H1 (cell line): ENCODE results near the gene PAX8. TPM values are rescaled to one million over a fixed set of nuclear protein-coding genes. Genes with fewer than 3 reads are reported as not detected.

ENCODE experiments used
- CTCF ChIA-PET: fragments of 300-600 bp; sonication (Branson Sonifier 250); formaldehyde crosslinking; loops from one replicate; lab custom pipeline; 2021; ENCODE audit not compliant: partially characterized antibody; lab: Charles Lee
- POLR2A ChIA-PET: fragments of 300-600 bp; sonication (Branson Sonifier 250); formaldehyde crosslinking; loops from one replicate; lab custom pipeline; 2021; ENCODE audit warnings: inconsistent platforms; ENCODE audit not compliant: partially characterized antibody; lab: Charles Lee
- DNase-seq, 2 experiments: peaks; one replicate each; pipeline versions ENCODE4 v3.0.0 to v3.0.0-alpha.2; 2010 to 2022; ENCODE audit warnings: low spot score in 2 of 2, low read depth in 1 of 2, mixed read lengths in 1 of 2
- FAIRE-seq: peaks from 2 replicates; lab custom pipeline; 2011; peaks lifted over from hg19 to GRCh38; lab: Jason Lieb, UNC
- H2AFZ ChIP-seq: 2 replicates; pipeline ENCODE4 v1.8.1; 2012; ENCODE audit warnings: low read length, inconsistent platforms
- H2AK5ac ChIP-seq: 2 replicates; pipeline ENCODE4 v1.6.1; 2013; ENCODE audit warnings: low read depth, low read length
- H2BK120ac ChIP-seq: replicated peaks from 2 replicates; pipeline ENCODE3; 2013; ENCODE audit warnings: low read depth, low read length, inconsistent platforms
- H2BK12ac ChIP-seq: 2 replicates; pipeline ENCODE4 v1.6.1; 2013; ENCODE audit warnings: low read depth, low read length
- H2BK15ac ChIP-seq: 2 replicates; pipeline ENCODE4 v1.6.1; 2013; ENCODE audit warnings: low read length
- H2BK20ac ChIP-seq: 2 replicates; pipeline ENCODE4 v1.6.1; 2013; ENCODE audit warnings: low read length
- H2BK5ac ChIP-seq: 2 replicates; pipeline ENCODE4 v1.6.1; 2013; ENCODE audit warnings: low read depth, low read length
- H3K14ac ChIP-seq: 2 replicates; pipeline ENCODE4 v1.6.1; 2013; ENCODE audit warnings: inconsistent platforms; ENCODE audit not compliant: insufficient read length
- H3K18ac ChIP-seq: 2 replicates; pipeline ENCODE4 v1.6.1; 2013; ENCODE audit warnings: low read length; ENCODE audit errors: extremely low read depth
- H3K23ac ChIP-seq: 2 replicates; pipeline ENCODE4 v1.6.1; 2013; ENCODE audit warnings: inconsistent platforms; ENCODE audit not compliant: insufficient read length
- H3K23me2 ChIP-seq: 2 replicates; pipeline ENCODE4 v1.6.1; 2013; ENCODE audit warnings: low read depth, low read length
- H3K27ac ChIP-seq: 2 replicates; pipeline ENCODE4 v1.6.1; 2011; ENCODE audit warnings: low read depth, low read length, inconsistent platforms
- H3K27me3 ChIP-seq, 4 experiments: replicated peaks in 1 of 4; 1 replicate in 1 of 4; 2 replicates in 3 of 4; pipeline versions ENCODE4 v1.6.1 to v1.8.1; 2011 to 2013; ENCODE audit warnings: low read length in 3 of 4, mild to moderate bottlenecking in 3 of 4, inconsistent platforms in 2 of 4, mixed read lengths in 2 of 4, moderate library complexity in 1 of 4; ENCODE audit not compliant: control insufficient read depth in 3 of 4, insufficient read depth in 3 of 4; ENCODE audit errors: extremely low read depth in 1 of 4
- H3K36me3 ChIP-seq, 4 experiments: 2 replicates each; pipeline versions ENCODE4 v1.6.1 to v1.8.1; 2011 to 2013; ENCODE audit warnings: mild to moderate bottlenecking in 4 of 4, low read length in 3 of 4, moderate library complexity in 2 of 4, control low read depth in 1 of 4, inconsistent platforms in 1 of 4; ENCODE audit not compliant: insufficient read depth in 4 of 4, control insufficient read depth in 2 of 4
- H3K4ac ChIP-seq: replicated peaks from 2 replicates; pipeline ENCODE3; 2013; ENCODE audit warnings: low read length, low read depth, mixed read lengths, inconsistent platforms; ENCODE audit not compliant: insufficient read length
- H3K4me1 ChIP-seq, 4 experiments: replicated peaks in 1 of 4; 1 replicate in 1 of 4; 2 replicates in 3 of 4; pipeline versions ENCODE4 v1.6.1 to v1.8.1; 2011 to 2013; ENCODE audit warnings: low read length in 3 of 4, inconsistent platforms in 2 of 4, mixed read lengths in 1 of 4; ENCODE audit not compliant: insufficient read depth in 4 of 4, control insufficient read depth in 3 of 4
- H3K4me2 ChIP-seq, 2 experiments: 2 replicates each; pipeline versions ENCODE4 v1.6.1 to v1.8.1; 2011 to 2013; ENCODE audit warnings: low read depth in 2 of 2, low read length in 2 of 2, control low read depth in 1 of 2, inconsistent platforms in 1 of 2, mild to moderate bottlenecking in 1 of 2; ENCODE audit not compliant: insufficient read depth in 1 of 2
- H3K4me3 ChIP-seq, 4 experiments: fragments of 200-600, 300-600 bp in 1 of 4; sonication (generic), shearing (Covaris generic), sonication (Bioruptor Twin) in 1 of 4; 2 replicates each; pipeline versions ENCODE4 v1.5.1 to v1.8.1; 2011 to 2016; ENCODE audit warnings: low read length in 4 of 4, low read depth in 3 of 4, control low read depth in 2 of 4, inconsistent platforms in 2 of 4, mild to moderate bottlenecking in 2 of 4, mixed read lengths in 1 of 4, moderate library complexity in 1 of 4; ENCODE audit not compliant: insufficient read depth in 2 of 4; ENCODE audit errors: extremely low read depth in 1 of 4
- H3K56ac ChIP-seq: replicated peaks from 2 replicates; pipeline ENCODE3; 2013; ENCODE audit warnings: low read depth, mild to moderate bottlenecking, mixed read lengths, low read length, inconsistent platforms; ENCODE audit not compliant: insufficient read length
- H3K79me1 ChIP-seq: 2 replicates; pipeline ENCODE4 v1.6.1; 2013; ENCODE audit warnings: low read depth, low read length, control low read depth
- H3K79me2 ChIP-seq, 2 experiments: 2 replicates each; pipeline versions ENCODE4 v1.6.1 to v1.8.1; 2012 to 2013; ENCODE audit warnings: low read length in 2 of 2, mild to moderate bottlenecking in 2 of 2, inconsistent platforms in 1 of 2; ENCODE audit not compliant: insufficient read depth in 2 of 2, control insufficient read depth in 1 of 2
- H3K9ac ChIP-seq, 4 experiments: replicated peaks in 1 of 4; 1 replicate in 1 of 4; 2 replicates in 3 of 4; pipeline versions ENCODE4 v1.6.1 to v1.8.1; 2011 to 2013; ENCODE audit warnings: low read depth in 3 of 4, low read length in 3 of 4, control low read depth in 2 of 4, mild to moderate bottlenecking in 2 of 4, moderate library complexity in 2 of 4, inconsistent platforms in 1 of 4; ENCODE audit errors: extremely low read depth in 1 of 4
- H3K9me3 ChIP-seq, 2 experiments: 2 replicates each; pipeline versions ENCODE4 v1.6.1 to v1.8.1; 2012 to 2013; ENCODE audit warnings: mild to moderate bottlenecking in 2 of 2, moderate library complexity in 2 of 2, control low read depth in 1 of 2, inconsistent platforms in 1 of 2, low read depth in 1 of 2, low read length in 1 of 2, mixed read lengths in 1 of 2; ENCODE audit not compliant: insufficient read depth in 2 of 2
- H4K20me1 ChIP-seq, 2 experiments: replicated peaks in 1 of 2; 2 replicates each; pipeline versions ENCODE3 to v1.8.1; 2011 to 2013; ENCODE audit warnings: inconsistent platforms in 2 of 2, low read length in 2 of 2, mild to moderate bottlenecking in 1 of 2; ENCODE audit not compliant: insufficient read depth in 2 of 2, control insufficient read depth in 1 of 2
- H4K5ac ChIP-seq: 2 replicates; pipeline ENCODE4 v1.6.1; 2013; ENCODE audit warnings: low read length, low read depth, mixed read lengths, inconsistent platforms; ENCODE audit not compliant: insufficient read length
- H4K8ac ChIP-seq: 2 replicates; pipeline ENCODE4 v1.8.0; 2013; ENCODE audit warnings: mild to moderate bottlenecking, moderate library complexity, low read length, inconsistent platforms; ENCODE audit not compliant: insufficient read depth; ENCODE audit errors: extremely low read depth
- H4K91ac ChIP-seq: replicated peaks from 2 replicates; pipeline ENCODE3; 2013; ENCODE audit warnings: low read length, mixed read lengths, inconsistent platforms; ENCODE audit not compliant: insufficient read length
- CBX5 ChIP-seq: fragments of 300-800, 300-1000 bp; sonication (generic); IDR thresholded peaks from 2 replicates; pipeline ENCODE4 v1.7.1; 2016; ENCODE audit warnings: antibody characterized with exemption, low read length, low read depth
- CBX8 ChIP-seq: fragments of 300-800, 300-1000 bp; sonication (generic); IDR thresholded peaks from 2 replicates; pipeline ENCODE4 v1.7.1; 2016; ENCODE audit warnings: low read depth, low read length, borderline replicate concordance
- EZH2 ChIP-seq: fragments of 200-600 bp; sonication (generic); IDR thresholded peaks from 2 replicates; pipeline ENCODE4 v1.7.1; 2012; ENCODE audit warnings: low read depth, mild to moderate bottlenecking, moderate library complexity, low read length, inconsistent platforms; ENCODE audit not compliant: severe bottlenecking
- KDM1A ChIP-seq: fragments of 200-600, 300-600 bp; sonication (generic); IDR thresholded peaks from 2 replicates; pipeline ENCODE4 v1.7.1; 2016; ENCODE audit warnings: mild to moderate bottlenecking, low read length, borderline replicate concordance
- KDM4A ChIP-seq: IDR thresholded peaks from one replicate; pipeline ENCODE4 v1.7.1; 2012; ENCODE audit warnings: low read depth, mild to moderate bottlenecking, moderate library complexity, low read length, inconsistent platforms; ENCODE audit not compliant: severe bottlenecking
- RNF2 ChIP-seq: fragments of 200-900, 300-1000 bp; sonication (generic); IDR thresholded peaks from 2 replicates; pipeline ENCODE4 v1.7.1; 2016; ENCODE audit warnings: borderline replicate concordance, low read depth, mild to moderate bottlenecking, antibody characterized with exemption, low read length; ENCODE audit not compliant: poor library complexity, severe bottlenecking; ENCODE audit errors: missing control alignments
- SUZ12 ChIP-seq: fragments of 200-600 bp; sonication (generic); IDR thresholded peaks from 2 replicates; pipeline ENCODE4 v1.6.1; 2012; ENCODE audit warnings: mild to moderate bottlenecking, inconsistent platforms, low read length, moderate library complexity, mixed read lengths
- TCF12 ChIP-seq: IDR thresholded peaks from 2 replicates; pipeline ENCODE4 v1.6.1; 2011; ENCODE audit warnings: low read depth, mild to moderate bottlenecking, low read length
- WGBS, 2 experiments: shearing (Covaris generic) in 1 of 2; methylation state at CpG; one replicate each; pipeline versions ENCODE4 v1.1.6 to v1.1.7; 2013 to 2015; ENCODE audit warnings: low lambda C conversion rate in 2 of 2, mixed read lengths in 2 of 2, inconsistent platforms in 1 of 2, low coverage in 1 of 2, missing lambda C conversion rate in 1 of 2; ENCODE audit not compliant: insufficient replicate concordance in 2 of 2, insufficient coverage in 1 of 2, insufficient read length in 1 of 2; ENCODE audit errors: extremely low coverage in 1 of 2, missing lambda C conversion rate in 1 of 2; 5-methylcytosine and 5-hydroxymethylcytosine counted together
- polyA plus RNA-seq, 7 experiments: library from polyadenylated mRNA; depleted of rRNA in 3 of 7; stranded (reverse) in 5 of 7; unstranded in 2 of 7; fragments of >200 nt in 5 of 7; fragments of 200-250 nt in 2 of 7; gene quantifications; 1 replicate in 5 of 7; 2 replicates in 1 of 7; 4 replicates in 1 of 7; pipeline versions ENCODE4 v1.2.1 to v1.2.3, GENCODE V29; 2011 to 2013; ENCODE audit warnings: missing spikeins in 2 of 7, mixed read lengths in 2 of 7
- total RNA-seq: library from RNA; stranded (reverse); fragmentation: NEBNext Ultra II Directional; extraction: Animal tissue kit (Norgen Biotek cat#: 25700); gene quantifications from 2 replicates; pipeline ENCODE4 v1.2.1, GENCODE V29; 2021
- TF ChIP-seq, protein P1 (sequence below): IDR thresholded peaks from 2 replicates; pipeline ENCODE4 v1.6.1; 2012; ENCODE audit warnings: inconsistent platforms

Gene PAX8
- total and polyA plus RNA-seq, 2 of the 8 experiments (the other 6 are each of a cell fraction or from before 2014, with no cell fraction given) = 0.02 TPM; not detected in 1

DNA sequence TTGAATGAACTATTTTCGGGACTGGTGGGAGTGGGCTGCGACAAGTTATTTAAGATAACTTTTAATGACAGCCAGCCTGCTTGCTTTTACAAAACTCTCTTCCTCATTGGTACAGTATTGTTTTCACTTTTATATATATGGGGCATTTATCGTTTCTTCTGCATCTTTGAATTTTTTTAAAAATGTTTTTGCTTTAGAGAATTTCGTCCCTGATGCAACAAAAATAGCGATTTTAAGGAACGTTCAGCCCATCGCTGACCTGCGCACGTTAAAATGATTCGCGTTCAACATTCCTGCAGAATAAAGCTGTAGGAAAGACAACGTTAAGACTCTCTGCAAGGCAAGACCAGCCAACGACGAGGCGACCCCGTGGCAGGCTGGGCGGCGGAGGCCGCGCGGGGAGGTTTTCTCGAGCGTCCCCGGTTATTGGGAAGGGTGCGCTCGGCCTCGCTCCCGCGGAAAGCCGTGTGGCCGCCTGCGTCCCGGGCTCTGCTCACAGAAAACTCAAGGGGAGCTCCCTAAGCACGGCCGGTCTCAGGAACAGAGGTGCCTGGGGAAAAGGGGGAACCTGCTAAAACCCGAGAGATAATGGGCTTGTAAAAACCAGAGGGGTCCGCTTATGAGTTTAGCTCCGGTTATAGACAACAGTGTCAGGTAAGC is 3.0 kb downstream of the PAX8 start:
- Histone ChIP-seq H3K27ac (no peak overlapping the region), H3K79me1 (no peaks in the 10 kb centered on the region), H2BK15ac (no peak overlapping the region), H2BK12ac (no peak overlapping the region), H4K8ac (no peak overlapping the region), H3K9me3 (no peaks in the 10 kb centered on the region; a peak in 1 of 4 replicates), H3K18ac (no peak overlapping the region), H3K23ac (no peak overlapping the region), H3K36me3 (peaks cover 0 to 4% (median 0%) of the 10 kb centered on the region in 4 experiments; a peak in 1 of 8 replicates), H3K56ac (no peak overlapping the region), H3K9ac (no peak overlapping the region), H4K91ac (no peak overlapping the region), H3K14ac (no peak overlapping the region), H2BK120ac (no peak overlapping the region), H3K27me3 (peaks cover 76 to 99% (median 89%) of the 10 kb centered on the region in 4 experiments), H3K4me1 (peaks cover 4 to 8% (median 7%) of the 10 kb centered on the region in 4 experiments), H2AFZ (no peak overlapping the region), H2BK5ac (no peak overlapping the region), H4K20me1 (peaks cover 5 to 6% of the 10 kb centered on the region in 2 experiments), H2AK5ac (no peak overlapping the region), H2BK20ac (no peak overlapping the region), H3K23me2 (peaks cover 8% of the 10 kb centered on the region; the same call in 1 of the 2 replicates), H3K4me2 (peak overlapping the region; percentile 72 to 95; a peak in 2 of 4 replicates), H3K4ac (no peak overlapping the region), H4K5ac (no peak overlapping the region), H3K4me3 (peak overlapping the region in 1 of 4 experiments; percentile 65; a peak in 2 of 8 replicates), H3K79me2 (no peaks in the 10 kb centered on the region)
- POLR2A ChIA-PET = interaction anchor here (1.0 kb wide), 1 partner anchor 17 kb away, joined by 3 read pairs; no protein-coding TSS in a partner anchor
- FAIRE-seq (no peak), DNase-seq (peak in 1 of 2 experiments; percentile 53)
- no peak for TF ChIP-seq KDM1A
- TF ChIP-seq SUZ12 = peak; percentile 98
- TF ChIP-seq RNF2 = peak; percentile 100
- TF ChIP-seq TCF12 = no peak
- TF ChIP-seq KDM4A = no peak
- TF ChIP-seq EZH2 = peak; percentile 99
- TF ChIP-seq CBX5 = no peak
- TF ChIP-seq CBX8 = peak; percentile 70; the same call in 1 of the 2 replicates
- TF ChIP-seq, protein P1, sequence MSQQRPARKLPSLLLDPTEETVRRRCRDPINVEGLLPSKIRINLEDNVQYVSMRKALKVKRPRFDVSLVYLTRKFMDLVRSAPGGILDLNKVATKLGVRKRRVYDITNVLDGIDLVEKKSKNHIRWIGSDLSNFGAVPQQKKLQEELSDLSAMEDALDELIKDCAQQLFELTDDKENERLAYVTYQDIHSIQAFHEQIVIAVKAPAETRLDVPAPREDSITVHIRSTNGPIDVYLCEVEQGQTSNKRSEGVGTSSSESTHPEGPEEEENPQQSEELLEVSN = no peak
- CTCF ChIA-PET = interaction anchor here (0.9 to 3.4 kb wide), 7 partner anchors 9 to 114 kb away, joined by 4 to 20 read pairs (median 6); no protein-coding TSS in a partner anchor
- 4% methylated on average over 34 of the region's 38 CpGs; no CpG with 5 or more reads in 1 of the 2 experiments for WGBS, 2 experiments
